Lower leg skin (tissue), 4 donors: ENCODE data around the gene LNPK. TPM values are rescaled to one million over a fixed set of nuclear protein-coding genes. Genes with fewer than 3 reads are reported as not detected.

Experiments
- DNase-seq, 2 donors: peaks; one replicate each; pipeline ENCODE4 v3.0.0-alpha.2; 2019; ENCODE audit warnings: low spot score in 2 of 2
- H3K4me3 ChIP-seq: fragments of 200-600 bp; sonication (generic); 2 replicates; pipeline ENCODE4 v1.5.1; 2017; ENCODE audit warnings: mild to moderate bottlenecking, low read depth; ENCODE audit not compliant: poor library complexity, severe bottlenecking
- POLR2A ChIP-seq, 2 donors: fragments of 450-650 bp; IDR thresholded peaks; one replicate each; pipeline ENCODE4 v1.6.1; 2016 to 2017; ENCODE audit warnings: antibody characterized with exemption in 2 of 2, mild to moderate bottlenecking in 1 of 2, moderate library complexity in 1 of 2
- WGBS, 2 donors: methylation state at CpG; one replicate each; pipeline ENCODE4 v1.1.5; 2018; 5-methylcytosine and 5-hydroxymethylcytosine counted together
- intact Hi-C: fragments of 100-400 bp; cut with DNase I; formaldehyde crosslinking; loops from one replicate; pipeline ENCODE4 v1.15.0; 2023; ENCODE audit warnings: low total_unique reads
- total RNA-seq, 4 donors: library from RNA; depleted of rRNA; stranded (reverse); fragments of >200 nt; gene quantifications; one replicate each; pipeline ENCODE4 v1.1.0, GENCODE V29; 2016
- TF ChIP-seq, protein P1 (sequence below), 3 donors: fragments of 450-650 bp; IDR thresholded peaks; one replicate each; pipeline ENCODE4 v1.5.1; 2016; ENCODE audit warnings: antibody characterized with exemption in 3 of 3, mild to moderate bottlenecking in 3 of 3, moderate library complexity in 2 of 3

Gene LNPK
- total RNA-seq, 4 donors from 2014 or later: 19.0 to 26.5 (median 22.1) TPM

- intact Hi-C loops: no loop called here
- TF ChIP-seq, protein P1, sequence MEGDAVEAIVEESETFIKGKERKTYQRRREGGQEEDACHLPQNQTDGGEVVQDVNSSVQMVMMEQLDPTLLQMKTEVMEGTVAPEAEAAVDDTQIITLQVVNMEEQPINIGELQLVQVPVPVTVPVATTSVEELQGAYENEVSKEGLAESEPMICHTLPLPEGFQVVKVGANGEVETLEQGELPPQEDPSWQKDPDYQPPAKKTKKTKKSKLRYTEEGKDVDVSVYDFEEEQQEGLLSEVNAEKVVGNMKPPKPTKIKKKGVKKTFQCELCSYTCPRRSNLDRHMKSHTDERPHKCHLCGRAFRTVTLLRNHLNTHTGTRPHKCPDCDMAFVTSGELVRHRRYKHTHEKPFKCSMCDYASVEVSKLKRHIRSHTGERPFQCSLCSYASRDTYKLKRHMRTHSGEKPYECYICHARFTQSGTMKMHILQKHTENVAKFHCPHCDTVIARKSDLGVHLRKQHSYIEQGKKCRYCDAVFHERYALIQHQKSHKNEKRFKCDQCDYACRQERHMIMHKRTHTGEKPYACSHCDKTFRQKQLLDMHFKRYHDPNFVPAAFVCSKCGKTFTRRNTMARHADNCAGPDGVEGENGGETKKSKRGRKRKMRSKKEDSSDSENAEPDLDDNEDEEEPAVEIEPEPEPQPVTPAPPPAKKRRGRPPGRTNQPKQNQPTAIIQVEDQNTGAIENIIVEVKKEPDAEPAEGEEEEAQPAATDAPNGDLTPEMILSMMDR (IDR thresholded peaks at IDR 0.05): no peak
- no peak for TF ChIP-seq POLR2A (IDR thresholded peaks at IDR 0.05)
- 96 to 97% methylated on average over 3 of the region's 3 CpGs for WGBS, 2 donors
- H3K4me3 ChIP-seq: no peak overlapping the region
- DNase-seq: no peak
These were observed 51.6 kb downstream of the LNPK start for GRCh38 chr2:175950512-175950911.

DNA sequence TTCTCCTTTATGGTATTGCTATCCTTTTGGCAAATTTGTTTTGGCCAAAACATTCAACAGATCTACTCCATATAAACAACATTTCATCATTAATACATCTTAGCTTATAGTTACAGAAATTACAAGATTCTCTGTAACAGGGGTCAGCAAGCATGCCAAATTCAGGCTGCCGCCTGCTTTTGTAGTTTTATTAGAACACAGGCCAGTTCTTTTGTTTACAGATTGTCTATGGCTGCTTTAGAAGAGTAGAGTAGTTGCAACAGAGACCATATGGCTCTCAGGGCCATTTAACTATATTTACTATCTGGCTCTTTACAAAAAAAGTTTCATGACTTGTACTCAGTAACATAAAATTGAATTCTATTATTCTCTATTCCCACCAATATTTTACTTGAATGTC is 53.9 kb downstream of the LNPK start:
- intact Hi-C loops: no loop called here
- no peak overlapping the region for H3K4me3 ChIP-seq
- DNase-seq: no peak
- WGBS, 2 donors: 74 to 79% methylated on average over 1 of the region's 1 CpG
- TF ChIP-seq, protein P1 (IDR thresholded peaks at IDR 0.05): no peak
- no peak for TF ChIP-seq POLR2A (IDR thresholded peaks at IDR 0.05)

DNA sequence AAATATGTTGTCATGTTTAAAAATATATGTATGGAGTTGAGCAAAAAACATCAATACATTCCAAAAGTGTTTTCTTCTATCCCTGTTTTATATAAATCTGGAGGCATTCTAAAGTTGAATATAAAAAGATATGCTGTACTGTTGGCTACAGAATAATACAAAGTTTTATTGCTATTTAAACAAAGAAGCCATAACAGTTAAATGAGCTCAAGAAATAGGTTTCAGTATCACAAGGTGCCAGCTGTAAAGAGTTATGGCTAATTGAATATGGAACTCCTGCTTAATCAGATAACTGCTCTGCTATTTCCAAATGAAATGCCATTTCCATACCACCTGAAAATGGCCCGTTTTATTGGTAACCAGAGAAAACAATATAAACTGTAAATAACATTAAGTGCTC is 55.0 kb downstream of the LNPK start:
- intact Hi-C loops: no loop called here
- WGBS, 2 donors: 91 to 96% methylated on average over 1 of the region's 1 CpG
- DNase-seq: no peak
- TF ChIP-seq, protein P1 (IDR thresholded peaks at IDR 0.05): no peak
- TF ChIP-seq POLR2A (IDR thresholded peaks at IDR 0.05): no peak
- no peak overlapping the region for H3K4me3 ChIP-seq

DNA sequence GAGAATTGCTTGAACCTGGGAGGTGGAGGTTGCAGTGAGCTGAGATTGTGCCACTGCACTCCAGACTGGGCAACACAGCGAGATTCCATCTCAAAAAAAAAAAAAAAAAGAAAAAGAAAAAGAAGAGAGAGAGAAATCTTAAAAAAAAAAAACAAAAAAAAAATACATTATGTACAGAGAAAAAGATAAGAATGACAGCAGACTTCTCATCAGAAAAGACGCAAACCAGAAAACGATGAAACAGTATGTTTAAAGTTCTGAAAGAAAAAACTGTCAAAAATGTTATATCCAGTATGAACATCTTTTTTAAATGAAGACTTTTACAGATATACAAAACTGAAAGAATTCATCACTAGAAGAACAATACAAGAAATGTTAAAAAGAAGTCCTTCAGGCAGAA is 60.4 kb downstream of the LNPK start:
- no peak overlapping the region for H3K4me3 ChIP-seq
- DNase-seq: no peak
- 98 to 100% methylated on average over 3 of the region's 3 CpGs for WGBS, 2 donors
- intact Hi-C loops: no loop called here
- TF ChIP-seq POLR2A (IDR thresholded peaks at IDR 0.05): no peak
- TF ChIP-seq, protein P1 (IDR thresholded peaks at IDR 0.05): no peak

DNA sequence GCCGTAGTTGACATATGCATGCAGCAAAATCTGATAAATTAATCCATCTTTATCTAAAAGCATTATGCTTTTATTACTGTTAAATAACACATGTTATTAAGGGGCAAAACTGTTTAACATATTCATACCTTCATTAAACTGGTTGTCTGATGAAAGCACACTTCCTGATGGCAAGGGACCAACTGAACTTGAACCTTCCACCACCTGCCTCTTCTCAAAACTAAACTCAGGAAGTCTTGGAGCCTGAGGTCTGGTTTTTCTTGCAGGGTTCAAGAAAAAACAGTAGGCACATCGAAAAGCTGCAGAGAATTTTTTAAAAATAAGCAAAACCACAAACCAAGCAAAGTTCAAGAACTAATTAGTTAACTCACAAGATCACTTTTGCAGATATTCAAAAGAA is 64.9 kb downstream of the LNPK start:
- intact Hi-C loops: no loop called here
- no peak for DNase-seq
- TF ChIP-seq, protein P1 (IDR thresholded peaks at IDR 0.05): no peak
- no peak for TF ChIP-seq POLR2A (IDR thresholded peaks at IDR 0.05)
- 86 to 92% methylated on average over 2 of the region's 2 CpGs for WGBS, 2 donors
- no peak overlapping the region for H3K4me3 ChIP-seq
